HG03571 (cell line): Measurements from ENCODE around the gene CDH16.
"Not testable (repeated sequence)": the region's sequence is repeated elsewhere in the genome, so short reads cannot be mapped to it uniquely, and the experiment has no call there.

Source experiments
- ATAC-seq: cut with Tn5 transposase; IDR thresholded peaks from one replicate; pipeline ENCODE4 v1.9.1; 2021; ENCODE audit not compliant: unreplicated experiment

CDH16 gene

GRCh38 chr16:66898207-66898606 is 20.5 kb downstream of the CDH16 start:
- ATAC-seq: no peak

- not testable (repeated sequence) for ATAC-seq
These were observed 22.0 kb downstream of the CDH16 start for GRCh38 chr16:66896682-66897081.

- no peak for ATAC-seq
These were observed 22.7 kb downstream of the CDH16 start for GRCh38 chr16:66895999-66896398.

DNA sequence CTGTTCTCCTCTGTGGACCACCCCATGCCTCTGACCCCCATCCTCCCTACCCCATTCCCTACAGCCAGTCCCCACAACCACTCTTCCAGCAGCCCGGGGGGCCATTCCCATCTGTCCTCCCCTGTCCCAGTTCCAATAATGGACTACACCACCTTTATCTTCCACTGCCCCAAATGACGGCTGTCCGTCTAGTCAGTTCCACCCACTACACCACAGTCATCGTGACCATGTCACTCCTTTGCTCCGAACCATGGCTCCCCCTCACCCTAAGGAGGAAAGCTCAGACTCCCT is 23.1 kb downstream of the CDH16 start:
- ATAC-seq: no peak

- ATAC-seq: no peak
These were observed 23.6 kb downstream of the CDH16 start for GRCh38 chr16:66894948-66895688.

- ATAC-seq: no peak
These were observed 24.6 kb downstream of the CDH16 start for GRCh38 chr16:66894055-66894454.

GRCh38 chr16:66891797-66892196 is 26.9 kb downstream of the CDH16 start:
- ATAC-seq: no peak

DNA sequence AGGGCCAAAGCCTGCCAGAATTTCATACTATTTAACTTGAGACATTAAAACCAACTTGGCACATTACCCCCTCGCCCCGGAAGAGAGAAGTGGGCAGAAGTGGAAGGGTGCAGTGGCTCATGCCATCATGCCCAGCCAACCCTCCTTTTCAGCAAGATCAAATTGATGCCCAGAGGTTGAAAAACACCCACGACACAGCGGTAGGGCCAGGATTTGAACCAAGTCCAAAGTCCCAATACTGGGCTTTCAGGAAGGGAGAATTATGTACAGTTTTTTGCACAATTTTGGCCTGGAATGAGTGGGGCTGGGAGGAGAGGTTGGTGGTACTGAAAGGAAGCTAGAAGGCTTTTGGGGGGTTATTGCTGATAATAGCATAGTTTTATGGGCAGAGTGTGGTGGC is 27.3 kb downstream of the CDH16 start:
- no peak for ATAC-seq

GRCh38 chr16:66890799-66891198 is 27.9 kb downstream of the CDH16 start:
- ATAC-seq: no peak

- ATAC-seq: no peak
These were observed 29.1 kb downstream of the CDH16 start for GRCh38 chr16:66889622-66890021.

DNA sequence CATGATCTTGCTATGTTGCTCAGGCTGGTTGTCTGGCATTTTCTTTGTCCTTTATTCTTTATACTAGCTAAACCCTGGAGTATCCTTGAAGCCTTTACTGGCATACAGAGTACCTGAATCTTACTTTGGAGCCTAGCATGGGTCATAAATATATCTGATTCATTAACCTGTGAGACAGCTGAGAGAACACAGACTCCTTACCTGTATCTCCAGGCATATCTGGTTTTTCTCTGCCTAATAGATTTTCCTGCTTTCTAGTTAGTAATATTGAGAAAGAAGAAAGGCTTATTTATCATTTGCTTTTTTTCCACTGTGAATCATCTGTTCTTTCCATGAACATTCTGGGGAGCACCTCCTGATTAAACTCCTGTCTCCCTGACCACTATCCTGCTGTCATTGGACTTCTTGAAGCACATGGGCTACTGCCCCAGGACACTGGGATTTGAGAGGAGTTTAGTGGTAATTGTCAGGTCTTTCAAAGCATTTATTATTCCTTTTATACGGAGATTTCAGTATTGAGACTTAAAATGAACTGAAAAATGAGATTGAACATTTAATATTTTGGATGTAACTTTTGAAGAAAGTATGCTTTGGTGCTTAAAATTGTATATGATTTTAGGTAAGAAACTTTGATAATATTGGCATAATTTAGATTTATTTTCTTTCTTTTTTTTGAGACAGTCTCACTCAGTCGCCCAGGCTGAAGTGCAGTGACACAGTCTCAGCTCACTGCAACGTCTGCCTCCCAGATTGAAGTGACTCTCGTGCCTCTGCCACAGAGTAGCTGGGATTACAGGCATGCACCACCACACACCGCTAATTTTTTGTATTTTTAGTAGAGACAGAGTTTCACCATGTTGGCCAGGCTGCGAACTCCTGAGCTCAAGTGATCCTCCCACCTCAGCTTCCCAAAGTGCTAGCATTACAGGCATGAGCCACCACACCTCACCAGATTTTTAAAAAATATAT is 29.8 kb downstream of the CDH16 start:
- ATAC-seq: no peak

DNA sequence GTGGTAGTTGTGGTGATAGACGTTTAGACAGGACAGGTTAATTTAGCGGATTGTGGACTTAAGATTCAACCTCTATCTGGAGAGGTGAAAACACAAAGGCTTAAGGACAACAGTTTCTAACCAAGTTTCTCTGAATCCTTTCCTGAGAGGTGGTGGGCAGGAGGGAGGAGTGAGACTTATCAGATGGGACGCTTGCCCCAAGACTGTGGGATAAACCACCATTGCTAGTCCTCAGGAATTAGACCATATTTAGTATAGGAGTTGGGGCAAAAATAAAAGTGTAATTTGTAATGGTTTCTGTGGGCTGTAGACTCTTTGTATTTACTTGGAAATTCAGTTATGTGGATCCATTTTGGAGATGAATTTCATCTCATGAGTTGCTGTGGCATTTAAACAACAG is 31.8 kb downstream of the CDH16 start:
- ATAC-seq: no peak

DNA sequence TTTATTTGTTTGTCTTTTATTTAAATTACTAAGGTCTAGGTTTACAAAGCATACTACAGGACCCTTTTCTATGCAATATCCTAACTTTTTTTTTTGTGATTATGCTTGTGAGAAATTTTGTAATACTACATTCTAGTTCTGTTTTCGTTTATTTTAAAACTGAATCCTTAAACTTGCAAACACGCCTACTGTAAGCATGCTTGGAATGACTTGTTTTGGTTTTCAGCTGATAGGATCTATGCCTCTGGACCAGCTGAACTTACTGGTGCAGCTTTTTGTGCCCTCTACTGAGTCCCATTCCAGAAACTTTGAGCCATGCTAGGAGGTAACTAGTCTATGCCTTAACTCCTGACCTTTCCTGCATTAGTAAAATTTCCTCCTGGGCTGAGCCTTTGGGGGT is 32.4 kb downstream of the CDH16 start:
- ATAC-seq: no peak

GRCh38 chr16:66885491-66885890 is 33.2 kb downstream of the CDH16 start:
- ATAC-seq: no peak

- no peak for ATAC-seq
These were observed 36.0 kb downstream of the CDH16 start for GRCh38 chr16:66882702-66883101.

DNA sequence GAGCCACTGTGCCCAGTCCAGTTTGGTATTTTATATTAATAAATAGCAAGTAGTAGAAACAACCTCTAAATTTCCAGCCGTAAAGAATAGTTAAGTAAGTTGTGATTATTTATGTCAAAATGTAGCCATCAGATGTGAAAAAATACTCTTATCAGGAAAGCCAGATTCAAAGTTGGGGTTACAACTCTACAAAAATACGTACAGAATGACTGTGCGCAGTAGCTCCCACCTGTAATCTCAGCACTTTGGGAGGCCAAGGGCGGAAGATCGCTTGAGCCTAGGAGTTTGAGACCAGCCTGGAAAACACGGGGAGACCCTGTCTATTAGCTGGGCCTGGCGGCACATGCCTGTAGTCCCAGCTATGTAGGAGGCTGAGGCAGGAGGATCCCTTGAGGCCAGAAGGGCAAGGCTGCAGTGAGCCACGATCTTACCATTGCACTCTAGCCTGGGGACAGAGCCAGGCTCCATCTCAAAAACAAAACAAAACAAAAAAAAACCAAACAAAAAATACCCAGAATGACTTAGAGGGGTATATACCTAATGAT is 36.6 kb downstream of the CDH16 start:
- no peak for ATAC-seq

DNA sequence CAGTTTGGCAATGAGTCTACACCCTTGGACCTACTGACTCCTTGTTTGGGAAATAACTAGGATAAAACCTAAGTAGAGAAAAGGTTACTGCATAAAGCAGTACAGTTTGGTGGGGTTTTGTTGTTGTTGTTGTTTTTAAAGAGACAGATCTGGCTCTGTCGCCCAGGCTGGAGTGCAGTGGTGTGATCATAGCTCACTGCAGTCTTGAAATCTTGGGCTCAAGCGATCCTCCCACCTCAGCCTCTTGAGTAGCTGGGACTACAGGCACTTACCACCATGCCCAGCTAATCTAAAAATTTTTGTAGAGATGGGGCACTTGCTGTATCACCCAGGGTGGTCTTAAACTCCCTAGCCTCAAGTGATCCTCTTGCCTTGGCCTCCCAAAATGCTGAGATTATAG is 37.1 kb downstream of the CDH16 start:
- no peak for ATAC-seq

DNA sequence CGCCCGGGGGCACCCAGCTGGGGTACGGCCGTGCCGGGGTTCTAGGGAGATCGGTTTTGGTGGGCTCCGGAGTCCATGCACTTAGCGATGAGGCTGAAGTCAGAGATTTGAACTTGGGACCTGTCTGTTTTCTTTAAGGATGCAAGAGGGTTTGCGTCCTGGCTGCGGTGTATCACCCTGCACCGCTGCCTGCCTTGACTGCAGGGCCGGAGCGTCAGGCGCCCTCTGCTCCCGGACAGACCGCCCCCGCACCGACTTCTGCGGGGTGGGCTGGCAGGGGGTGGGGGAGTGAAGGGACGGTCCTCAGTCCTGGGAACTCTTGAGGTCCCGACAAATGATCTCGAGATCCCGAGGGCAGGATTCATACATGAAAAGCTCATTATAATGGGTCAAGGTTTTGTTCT is 37.7 kb downstream of the CDH16 start:
- no peak for ATAC-seq

DNA sequence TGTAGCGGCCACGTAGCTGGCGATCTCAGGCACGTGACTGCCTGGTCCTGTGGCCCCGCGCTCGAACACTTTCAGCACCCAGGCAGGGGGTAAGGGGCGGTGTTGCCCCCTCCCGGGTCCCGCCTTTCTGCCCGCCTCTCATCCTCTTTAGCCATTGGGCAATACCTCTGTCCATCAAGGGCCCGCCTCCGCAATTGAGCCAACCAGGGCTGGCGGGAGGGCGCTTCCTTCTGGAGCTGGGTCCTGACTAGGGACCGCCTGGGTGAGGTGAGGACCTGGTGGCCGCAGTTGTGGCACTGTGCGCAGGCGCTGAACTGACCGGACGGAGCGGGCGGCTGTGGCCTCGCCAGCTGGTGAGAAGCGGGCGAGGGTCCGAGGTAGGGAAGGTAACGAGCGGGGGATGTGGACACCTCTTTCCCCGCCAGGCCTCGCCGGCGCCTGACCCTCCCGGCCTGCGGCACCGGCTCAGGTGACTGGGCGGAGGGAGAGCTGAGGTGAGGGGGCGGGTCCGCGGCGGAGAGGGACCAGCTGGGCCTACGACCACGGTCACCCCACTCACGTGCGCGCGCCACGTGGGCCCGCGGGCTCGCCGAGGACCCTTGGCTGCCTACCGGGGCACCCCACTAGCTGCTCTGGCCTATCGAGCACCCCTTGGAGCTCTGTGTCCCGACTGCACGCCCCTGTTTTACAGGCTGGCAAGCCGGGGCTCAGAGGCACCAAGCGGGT is 38.2 kb downstream of the CDH16 start, which contains the start of gene PDP2:
Gene PDP2 (plus strand): TSS at position 228 of the 726 bp plus-strand sequence. CDS start 3,770 bp downstream, outside the sequence.
- ATAC-seq: peak; percentile 92

DNA sequence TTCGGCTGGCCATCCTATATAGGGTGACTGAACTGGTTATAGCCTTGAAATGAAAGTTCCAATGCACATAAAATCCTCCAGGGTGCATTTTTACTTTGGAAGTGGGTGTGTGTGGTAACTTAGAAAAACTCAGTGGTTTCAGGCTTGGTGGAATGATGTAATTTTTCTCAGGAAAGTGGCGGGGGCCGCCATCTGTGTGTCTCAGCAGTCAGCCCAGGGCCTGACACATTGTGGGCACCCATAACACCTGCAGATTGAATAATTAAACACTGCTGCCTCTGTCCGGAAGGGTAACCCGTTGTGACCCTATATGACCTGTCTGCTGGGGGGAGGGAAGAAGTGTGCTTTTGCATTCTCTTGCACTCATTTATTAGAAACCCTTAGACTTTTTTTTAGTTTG is 40.6 kb downstream of the CDH16 start:
- no peak for ATAC-seq

GRCh38 chr16:66874079-66874775 is 44.5 kb downstream of the CDH16 start:
- ATAC-seq: no peak
